SH-SY5Y (cell line): ENCODE measurements around the gene FOXO1.

Experiments used
- GATA2 ChIP-seq: IDR thresholded peaks from 2 replicates; pipeline ENCODE4 v1.6.1; 2011; ENCODE audit warnings: mild to moderate bottlenecking, low read depth, low read length
- GATA3 ChIP-seq: IDR thresholded peaks from 2 replicates; pipeline ENCODE4 v1.6.1; 2011; ENCODE audit warnings: low read depth, mild to moderate bottlenecking, low read length, moderate library complexity

DNA sequence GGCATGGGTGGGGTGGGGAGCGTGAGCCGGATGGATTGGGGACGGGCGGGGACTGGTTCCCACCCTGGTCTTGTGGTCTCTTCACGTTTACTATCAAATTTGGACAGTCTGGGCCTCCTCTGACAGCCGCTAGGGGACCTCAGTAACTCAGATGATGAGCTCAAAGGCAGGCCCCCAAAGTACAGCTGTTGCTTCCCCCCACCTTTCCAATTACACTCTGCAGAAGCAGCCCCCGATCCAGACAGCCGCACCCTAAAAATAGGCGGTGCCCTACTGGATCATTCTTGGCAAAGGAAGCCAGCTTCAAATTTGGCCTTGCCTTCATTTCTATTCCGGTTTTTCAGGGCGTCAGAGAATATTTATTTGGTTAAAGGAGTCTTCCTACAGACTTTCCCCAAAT, 1.9 kb upstream of the FOXO1 start:
- TF ChIP-seq GATA2, result no peak
- no peak for TF ChIP-seq GATA3
